Left renal pelvis (tissue), 4 donors: ENCODE measurements around the gene HCST. TPM values are rescaled to one million over a fixed set of nuclear protein-coding genes. Genes with fewer than 3 reads are reported as not detected.
"Not testable (repeated sequence)": the region's sequence is repeated elsewhere in the genome, so short reads cannot be mapped to it uniquely, and the experiment has no call there.

ENCODE experiments used
- DNase-seq, 4 donors: peaks; one replicate each; pipeline ENCODE4 v3.0.0-alpha.2; 2013; ENCODE audit warnings: low read depth in 4 of 4, low spot score in 3 of 4
- polyA plus RNA-seq, 4 donors: library from polyadenylated mRNA; unstranded; fragments of 120-200 nt; gene quantifications; one replicate each; pipeline ENCODE4 v1.2.1, GENCODE V29; 2013; ENCODE audit not compliant: insufficient read length in 4 of 4

Gene HCST, protein sequence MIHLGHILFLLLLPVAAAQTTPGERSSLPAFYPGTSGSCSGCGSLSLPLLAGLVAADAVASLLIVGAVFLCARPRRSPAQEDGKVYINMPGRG
- polyA plus RNA-seq = 1 to 10 TPM; 3.1 to 4.7 (median 3.2) TPM

- DNase-seq = no peak
Observed at GRCh38 chr19:35901854-35902661, at the start of gene HCST. Gene HCST, plus strand, starts transcription at chr19:35902529. Its CDS starts 65 bp downstream, at chr19:35902594.

DNA sequence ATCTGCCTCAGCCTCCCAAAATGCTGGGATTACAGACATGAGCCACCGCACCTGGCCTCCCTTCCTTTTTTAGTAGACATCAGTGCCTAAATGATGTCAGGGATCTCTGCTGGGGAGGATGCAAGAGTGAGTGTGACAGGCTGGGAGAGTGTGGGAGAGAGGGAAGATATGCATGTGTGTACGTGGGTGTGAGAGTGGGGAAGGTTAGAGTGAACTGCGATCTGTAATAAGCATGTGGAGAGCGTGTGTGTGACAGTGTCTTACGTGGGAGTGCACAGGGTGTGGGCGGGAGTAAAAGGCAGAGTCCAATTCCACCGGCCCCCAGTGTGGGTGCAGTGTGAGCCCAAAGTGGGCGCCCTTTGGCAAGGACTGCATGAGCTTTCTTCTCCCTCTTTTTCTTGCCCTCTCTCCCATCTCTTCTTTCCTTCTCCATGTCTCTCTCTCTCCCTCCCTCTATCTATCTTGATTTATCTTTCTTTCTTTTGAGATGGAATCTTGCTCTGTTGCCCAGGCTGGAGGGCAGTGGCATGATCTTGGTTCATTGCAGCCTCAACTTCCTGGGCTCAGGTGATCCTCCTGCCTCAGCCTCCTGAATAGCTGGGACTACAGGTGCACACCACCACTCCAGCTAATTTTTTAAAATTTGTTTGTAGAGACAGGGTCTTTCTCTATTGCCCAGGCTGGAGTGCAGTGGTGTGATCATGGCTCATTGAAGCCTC is 49.1 kb upstream of the HCST start:
- DNase-seq = no peak

DNA sequence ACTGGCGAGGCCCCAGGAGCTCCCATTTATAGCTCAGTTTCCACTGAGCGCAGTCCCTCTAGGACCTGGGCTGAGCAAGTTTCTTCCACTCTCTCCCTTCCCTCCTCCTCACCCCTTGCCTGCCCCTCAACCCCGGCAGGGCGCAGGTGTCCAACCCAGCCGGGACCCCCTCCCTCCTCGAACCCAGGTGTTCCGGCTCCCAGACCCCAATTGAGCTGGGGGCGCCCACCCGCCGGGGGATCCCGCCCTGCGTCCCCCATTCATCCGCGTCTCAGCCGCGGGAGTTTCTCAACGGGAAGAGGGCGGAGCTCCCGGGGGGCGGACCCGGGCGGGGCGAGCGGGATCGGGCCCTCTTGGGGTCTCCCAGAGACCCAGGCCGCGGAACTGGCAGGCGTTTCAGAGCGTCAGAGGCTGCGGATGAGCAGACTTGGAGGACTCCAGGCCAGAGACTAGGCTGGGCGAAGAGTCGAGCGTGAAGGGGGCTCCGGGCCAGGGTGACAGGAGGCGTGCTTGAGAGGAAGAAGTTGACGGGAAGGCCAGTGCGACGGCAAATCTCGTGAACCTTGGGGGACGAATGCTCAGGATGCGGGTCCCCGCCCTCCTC is 45.7 kb upstream of the HCST start, which contains the start of gene KIRREL2:
TSS of gene KIRREL2 (plus strand) at position 366 of the 604 bp plus-strand sequence. CDS start at position 575, 209 bp downstream.
- no peak for DNase-seq

GRCh38 chr19:35858311-35858710 is 44.0 kb upstream of the HCST start:
- no peak for DNase-seq

- DNase-seq = no peak
Observed at GRCh38 chr19:35859414-35859813, 42.9 kb upstream of the HCST start.

DNA sequence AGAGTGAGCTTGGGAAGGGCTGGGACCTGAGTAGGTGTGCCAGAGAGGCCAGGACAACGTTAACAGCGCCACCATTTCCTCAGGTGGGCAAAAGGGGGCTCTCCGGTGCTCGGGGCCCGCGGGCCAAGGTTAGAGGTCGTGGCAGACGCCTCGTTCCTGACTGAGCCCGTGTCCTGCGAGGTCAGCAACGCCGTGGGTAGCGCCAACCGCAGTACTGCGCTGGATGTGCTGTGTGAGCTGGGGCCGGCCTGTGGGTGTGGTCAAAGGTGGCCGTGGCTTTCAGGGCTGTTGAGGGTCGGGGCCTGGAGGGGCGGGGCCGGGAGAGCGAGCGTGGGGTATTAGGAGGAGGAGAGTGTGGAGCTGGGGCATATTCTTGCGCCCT is 41.9 kb upstream of the HCST start:
- DNase-seq = no peak

GRCh38 chr19:35860818-35861639 is 41.3 kb upstream of the HCST start:
- no peak for DNase-seq

- DNase-seq = no peak
Observed at GRCh38 chr19:35861640-35862160, 40.6 kb upstream of the HCST start.

DNA sequence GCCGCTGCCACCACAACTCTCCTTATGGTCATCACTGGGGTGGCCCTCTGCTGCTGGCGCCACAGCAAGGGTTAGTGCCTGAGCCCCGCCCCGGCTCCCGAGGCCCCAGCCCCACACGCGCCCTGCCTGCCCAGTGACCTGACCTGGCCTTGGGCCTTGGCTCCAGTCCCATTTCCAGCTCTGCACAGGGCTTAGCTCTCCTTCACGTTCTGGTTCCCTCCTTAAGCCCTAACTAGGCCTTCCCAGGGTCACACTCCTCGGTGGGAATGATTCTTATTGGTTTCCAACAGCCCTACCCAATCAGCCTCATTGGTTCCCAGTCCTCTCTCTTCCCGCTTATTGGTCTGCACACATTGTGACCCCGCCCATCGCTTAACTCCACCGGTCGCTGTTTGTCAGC is 39.8 kb upstream of the HCST start:
- DNase-seq = no peak

DNA sequence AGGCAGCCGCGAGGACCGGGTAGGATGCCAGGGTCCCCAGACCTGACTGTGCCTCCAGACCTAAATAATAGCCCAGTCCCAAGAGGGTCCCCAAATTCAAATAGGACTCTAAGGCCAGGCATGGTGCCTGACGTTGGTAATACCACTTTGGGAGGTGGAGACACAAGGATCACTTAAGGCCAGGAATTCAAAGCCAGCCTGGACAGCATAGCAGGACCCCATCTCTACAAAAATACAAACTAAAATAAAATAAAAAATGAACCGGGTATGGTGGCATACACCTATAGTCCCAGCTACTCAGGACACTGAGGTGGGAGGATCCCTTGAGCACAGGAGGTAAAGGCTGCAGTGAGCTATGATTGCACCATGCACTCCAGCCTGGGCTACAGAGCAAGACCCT is 39.3 kb upstream of the HCST start:
- no peak for DNase-seq

- no peak for DNase-seq
Observed at GRCh38 chr19:35868172-35868822, 34.0 kb upstream of the HCST start, which contains the start of gene APLP1. Gene APLP1, plus strand, starts transcription at chr19:35868574. Its CDS starts 63 bp downstream, at chr19:35868637.

DNA sequence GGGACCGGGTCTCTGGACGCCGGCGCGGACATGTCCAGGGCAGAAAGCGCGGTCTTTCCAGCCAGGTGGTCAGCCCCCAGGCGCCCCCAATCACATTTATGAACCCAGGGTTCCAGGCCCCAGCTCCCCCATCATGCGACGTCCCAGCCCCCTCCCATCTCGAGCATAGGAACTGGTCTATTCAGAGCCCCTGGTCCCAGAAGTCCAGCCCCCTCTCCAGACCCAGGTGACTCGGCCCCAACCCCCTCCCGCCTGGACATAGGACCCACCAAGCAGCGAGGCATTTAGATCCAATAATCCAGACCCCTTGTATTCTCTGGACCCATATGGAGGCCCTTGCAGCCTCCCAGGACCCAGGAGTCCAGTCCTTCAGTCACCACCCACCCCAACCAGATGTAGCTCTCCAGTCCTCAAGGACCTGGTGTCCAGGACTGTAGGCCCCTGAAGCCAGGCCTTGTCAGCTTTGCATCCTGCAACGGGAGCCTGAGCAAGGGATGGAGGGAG is 33.5 kb upstream of the HCST start:
- DNase-seq = no peak

DNA sequence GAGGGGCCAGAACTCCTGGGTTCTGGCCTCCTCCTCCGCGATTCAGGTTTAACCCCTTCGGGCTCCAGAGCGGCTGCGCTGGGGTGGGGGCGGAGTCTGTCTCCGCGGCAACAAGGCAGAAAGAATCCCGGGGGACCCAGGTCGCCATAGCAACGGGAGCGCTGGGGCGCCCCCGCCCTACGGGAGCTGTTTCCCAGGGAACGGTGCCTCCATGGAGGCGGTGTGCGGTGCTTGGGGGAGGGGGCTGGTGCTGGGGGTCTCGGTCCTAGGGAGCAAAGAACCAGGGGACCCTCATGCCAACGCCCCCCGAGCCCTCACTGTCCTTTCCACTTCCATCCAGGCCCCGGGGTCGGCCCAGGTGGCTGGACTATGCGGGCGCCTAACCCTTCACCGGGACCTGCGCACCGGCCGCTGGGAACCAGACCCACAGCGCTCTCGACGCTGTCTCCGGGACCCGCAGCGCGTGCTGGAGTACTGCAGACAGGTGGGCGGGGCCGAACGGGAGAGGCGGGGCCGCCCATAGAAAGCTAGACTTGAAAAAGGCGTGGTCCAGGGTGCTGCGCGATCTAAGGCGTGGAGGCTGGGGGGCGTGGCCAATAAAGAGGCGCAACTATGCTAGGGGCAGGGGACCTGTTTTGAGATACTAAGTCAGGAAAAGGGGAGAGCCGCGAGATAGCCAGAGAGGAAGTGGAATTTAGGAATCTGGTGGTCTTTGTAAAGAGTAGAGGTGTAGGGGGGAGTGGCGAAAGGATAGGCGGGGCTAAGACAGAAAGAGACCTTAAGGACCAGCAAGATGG is 32.8 kb upstream of the HCST start:
- DNase-seq = no peak

GRCh38 chr19:35870124-35870736 is 32.1 kb upstream of the HCST start:
- DNase-seq = not testable (repeated sequence)

GRCh38 chr19:35870798-35871197 is 31.5 kb upstream of the HCST start:
- no peak for DNase-seq

GRCh38 chr19:35871611-35872010 is 30.7 kb upstream of the HCST start:
- no peak for DNase-seq

GRCh38 chr19:35872180-35872579 is 30.1 kb upstream of the HCST start:
- no peak for DNase-seq

GRCh38 chr19:35874392-35874930 is 27.9 kb upstream of the HCST start:
- no peak for DNase-seq
